Activated T-helper 1 cell treated with anti-CD3 and anti-CD28 coated beads, Interleukin-12 subunit alpha, Interleukin-12 subunit beta, Interleukin-2, Interleukin-4 antibody, amounts not matched to agents 30 ng/mL and 10 ng/mL and 1 ng/mL, durations not matched to agents 14 hours and 24 hours and 36 hours (primary cell): ENCODE data around the gene PYDC2. TPM values are rescaled to one million over a fixed set of nuclear protein-coding genes. Genes with fewer than 3 reads are reported as not detected.

ENCODE experiments used
- DNase-seq: peaks from one replicate; pipeline ENCODE4 v3.0.0; 2021; ENCODE audit warnings: low spot score
- H3K27ac Mint-ChIP-seq: one replicate; pipeline ENCODE4 v1.8.0; 2021; ENCODE audit warnings: mild to moderate bottlenecking, mixed read lengths
- H3K27me3 Mint-ChIP-seq: one replicate; pipeline ENCODE4 v1.8.0; 2022; ENCODE audit warnings: mild to moderate bottlenecking, moderate library complexity, mixed read lengths; ENCODE audit not compliant: insufficient read depth
- H3K36me3 Mint-ChIP-seq: one replicate; pipeline ENCODE4 v1.8.0; 2021; ENCODE audit warnings: low read depth, mixed read lengths
- H3K4me1 Mint-ChIP-seq: one replicate; pipeline ENCODE4 v1.8.0; 2021; ENCODE audit warnings: low read depth, mixed read lengths
- H3K4me3 Mint-ChIP-seq: one replicate; pipeline ENCODE4 v1.8.0; 2021; ENCODE audit warnings: mild to moderate bottlenecking, moderate library complexity, mixed read lengths
- H3K9me3 Mint-ChIP-seq: one replicate; pipeline ENCODE4 v1.8.0; 2021; ENCODE audit warnings: mixed read lengths
- intact Hi-C: fragments of 100-400 bp; cut with micrococcal nuclease; formaldehyde crosslinking; loops from one replicate; pipeline ENCODE4 v1.15.1; 2024
- total RNA-seq: library from RNA; stranded (reverse); gene quantifications from 2 replicates; pipeline ENCODE4 v1.2.3, GENCODE V29; 2022

PYDC2 gene
- not detected in 2 replicates for total RNA-seq

DNA sequence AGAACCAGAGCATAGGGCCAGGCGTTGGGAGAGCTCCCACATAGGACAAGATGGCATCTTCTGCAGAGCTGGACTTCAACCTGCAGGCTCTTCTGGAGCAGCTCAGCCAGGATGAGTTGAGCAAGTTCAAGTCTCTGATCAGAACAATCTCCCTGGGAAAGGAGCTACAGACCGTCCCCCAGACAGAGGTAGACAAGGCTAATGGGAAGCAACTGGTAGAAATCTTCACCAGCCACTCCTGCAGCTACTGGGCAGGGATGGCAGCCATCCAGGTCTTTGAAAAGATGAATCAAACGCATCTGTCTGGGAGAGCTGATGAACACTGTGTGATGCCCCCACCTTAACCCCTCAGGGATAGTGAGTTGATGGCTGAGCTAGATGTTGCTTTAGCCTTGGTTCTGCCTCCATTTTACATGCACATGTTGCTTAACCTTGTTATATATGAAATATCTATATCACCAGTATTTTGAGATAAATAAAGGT lies at the start of gene PYDC2:
TSS of gene PYDC2 (plus strand) at position 51 of the 483 bp plus-strand sequence. CDS start at position 51, 0 bp downstream.
- no peaks in the 10 kb centered on the region for H3K27me3 Mint-ChIP-seq
- no peak within 1 kb of the TSS for H3K4me3 Mint-ChIP-seq
- no peak within 1 kb of the TSS for H3K27ac Mint-ChIP-seq
- DNase-seq = no peak
- no peaks in the 10 kb centered on the region for H3K36me3 Mint-ChIP-seq
- intact Hi-C loops = no loop called here
- H3K4me1 Mint-ChIP-seq = no peaks in the 10 kb centered on the region
- H3K9me3 Mint-ChIP-seq = no peaks in the 10 kb centered on the region

DNA sequence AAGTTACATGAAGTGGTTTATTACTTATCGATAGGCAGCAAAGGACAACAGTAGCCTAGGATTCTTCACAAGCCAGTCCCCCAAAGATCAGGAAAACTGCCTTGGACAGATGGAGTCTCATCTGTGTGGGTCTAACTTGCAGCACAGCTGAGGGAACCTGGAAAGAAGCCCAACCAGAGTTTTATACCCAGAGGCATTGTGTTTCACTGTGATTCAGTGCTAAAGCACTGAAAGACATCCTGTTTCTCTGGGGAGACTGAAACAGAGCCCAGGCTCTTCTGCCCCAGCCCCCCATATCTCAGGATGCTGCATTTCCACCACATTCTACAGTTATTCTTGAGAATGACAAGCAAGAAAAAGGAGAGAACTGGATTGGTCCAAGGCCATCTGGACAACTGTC lies 48.2 kb upstream of the PYDC2 start:
- H3K9me3 Mint-ChIP-seq = peaks cover 6% of the 10 kb centered on the region
- H3K27me3 Mint-ChIP-seq = peaks cover 3% of the 10 kb centered on the region
- H3K36me3 Mint-ChIP-seq = no peaks in the 10 kb centered on the region
- no peaks in the 10 kb centered on the region for H3K4me1 Mint-ChIP-seq
- DNase-seq = no peak
- H3K27ac Mint-ChIP-seq = no peak overlapping the region
- intact Hi-C loops = no loop called here
- no peak overlapping the region for H3K4me3 Mint-ChIP-seq

DNA sequence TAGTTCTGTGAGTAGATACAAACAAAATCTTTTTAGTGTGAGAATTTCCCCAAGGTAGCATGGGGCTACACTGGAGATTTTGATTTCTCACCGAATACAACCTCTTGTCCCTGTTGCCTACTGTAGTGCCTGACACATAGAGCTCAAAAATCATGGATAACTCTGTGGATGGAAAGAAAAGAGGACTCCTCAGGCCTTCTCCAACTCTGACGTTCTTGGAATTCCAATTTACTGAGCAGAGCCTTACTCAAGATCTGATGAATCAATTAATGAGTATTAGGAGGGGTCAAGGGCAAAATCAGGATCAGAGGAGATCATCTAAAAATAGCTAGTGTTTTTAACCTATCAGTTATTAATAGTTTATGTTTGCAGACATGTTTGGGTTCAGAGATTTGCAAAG lies 46.7 kb upstream of the PYDC2 start:
- no peak for DNase-seq
- H3K27ac Mint-ChIP-seq = no peak overlapping the region
- peaks cover 6% of the 10 kb centered on the region for H3K9me3 Mint-ChIP-seq
- H3K4me1 Mint-ChIP-seq = no peaks in the 10 kb centered on the region
- no peaks in the 10 kb centered on the region for H3K36me3 Mint-ChIP-seq
- H3K4me3 Mint-ChIP-seq = no peak overlapping the region
- intact Hi-C loops = no loop called here
- H3K27me3 Mint-ChIP-seq = peaks cover 3% of the 10 kb centered on the region

DNA sequence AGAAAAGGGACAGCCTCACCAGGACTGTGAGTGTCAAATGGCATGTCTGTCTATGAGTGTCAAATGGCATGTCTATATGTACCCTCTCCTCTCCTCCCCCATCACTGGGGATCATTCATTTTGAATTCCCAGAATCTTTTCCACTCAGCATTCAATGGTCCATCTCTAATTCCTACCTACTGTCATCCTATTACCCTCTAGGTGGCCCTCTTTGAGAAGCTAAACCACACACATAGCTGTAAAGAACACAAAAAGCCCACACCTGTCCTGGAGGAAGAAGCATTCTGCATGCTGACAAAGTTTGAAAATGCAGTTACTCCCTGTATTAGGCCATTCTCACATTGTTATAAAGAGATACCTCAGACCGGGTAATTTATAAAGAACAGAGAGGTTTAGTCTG lies 46.2 kb upstream of the PYDC2 start:
- H3K27me3 Mint-ChIP-seq = peaks cover 3% of the 10 kb centered on the region
- no peak for DNase-seq
- no peak overlapping the region for H3K27ac Mint-ChIP-seq
- no peak overlapping the region for H3K4me3 Mint-ChIP-seq
- H3K9me3 Mint-ChIP-seq = peaks cover 4% of the 10 kb centered on the region
- H3K36me3 Mint-ChIP-seq = no peaks in the 10 kb centered on the region
- H3K4me1 Mint-ChIP-seq = no peaks in the 10 kb centered on the region
- intact Hi-C loops = no loop called here

DNA sequence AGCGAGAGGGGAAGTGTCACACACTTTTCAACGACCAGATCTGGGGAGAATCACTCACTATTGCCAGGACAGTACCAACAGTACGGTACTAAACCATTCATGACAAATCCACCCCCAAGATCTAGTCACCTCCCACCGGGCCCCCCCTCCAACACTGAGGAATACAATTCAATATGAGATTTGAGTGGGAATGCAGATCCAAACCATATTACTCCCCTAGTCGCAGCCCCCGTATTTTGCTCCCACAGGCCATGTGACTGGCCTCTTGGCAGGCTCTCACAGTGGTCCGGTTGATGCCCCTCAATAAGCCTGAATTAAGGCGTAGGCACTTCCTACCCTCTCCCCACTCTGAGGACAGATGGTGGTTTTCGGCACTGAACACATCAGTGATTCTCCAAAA lies 45.4 kb upstream of the PYDC2 start:
- Mint-ChIP-seq H3K4me1 (no peaks in the 10 kb centered on the region), H3K4me3 (no peak overlapping the region), H3K9me3 (no peaks in the 10 kb centered on the region), H3K27me3 (peaks cover 3% of the 10 kb centered on the region), H3K36me3 (no peaks in the 10 kb centered on the region), H3K27ac (no peak overlapping the region)
- intact Hi-C loops = no loop called here
- no peak for DNase-seq

DNA sequence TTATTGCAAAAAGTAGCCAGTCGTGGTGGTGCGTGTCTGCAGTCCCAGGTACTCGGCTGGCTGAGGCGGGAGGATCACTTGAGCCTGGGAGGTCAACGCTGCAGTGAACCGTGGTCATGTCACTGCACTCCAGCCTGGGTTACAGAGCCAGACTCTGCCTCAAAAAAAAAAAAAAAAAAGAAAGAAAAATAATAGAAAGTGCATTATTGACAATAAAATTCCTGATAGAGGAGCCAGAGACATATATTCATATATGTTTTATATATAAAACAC lies 43.6 kb upstream of the PYDC2 start:
- Mint-ChIP-seq H3K9me3 (no peaks in the 10 kb centered on the region), H3K4me1 (no peaks in the 10 kb centered on the region), H3K36me3 (no peaks in the 10 kb centered on the region), H3K27me3 (no peaks in the 10 kb centered on the region), H3K27ac (no peak overlapping the region), H3K4me3 (no peak overlapping the region)
- DNase-seq = no peak
- intact Hi-C loops = no loop called here

DNA sequence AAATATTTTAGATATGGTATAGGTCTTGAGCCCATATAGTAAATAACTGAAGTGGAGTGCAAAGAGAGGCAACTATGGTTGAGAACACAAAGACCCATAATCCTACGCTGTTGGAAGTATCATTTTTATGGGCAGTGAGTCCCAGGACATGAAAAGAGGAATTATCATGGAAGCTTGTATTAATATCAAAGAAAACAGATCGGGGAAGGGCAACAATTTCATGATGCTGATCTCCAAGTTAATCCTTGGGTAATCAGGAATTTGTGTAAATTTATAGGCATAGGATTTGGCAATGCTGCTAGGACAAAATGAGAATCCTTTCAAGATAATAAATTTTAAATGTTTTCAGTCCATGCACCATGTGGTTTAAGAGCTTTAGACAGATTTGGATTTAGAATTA lies 40.2 kb upstream of the PYDC2 start:
- no peaks in the 10 kb centered on the region for H3K36me3 Mint-ChIP-seq
- no peak overlapping the region for H3K4me3 Mint-ChIP-seq
- H3K4me1 Mint-ChIP-seq = no peaks in the 10 kb centered on the region
- no peaks in the 10 kb centered on the region for H3K27me3 Mint-ChIP-seq
- DNase-seq = no peak
- intact Hi-C loops = no loop called here
- no peaks in the 10 kb centered on the region for H3K9me3 Mint-ChIP-seq
- no peak overlapping the region for H3K27ac Mint-ChIP-seq

DNA sequence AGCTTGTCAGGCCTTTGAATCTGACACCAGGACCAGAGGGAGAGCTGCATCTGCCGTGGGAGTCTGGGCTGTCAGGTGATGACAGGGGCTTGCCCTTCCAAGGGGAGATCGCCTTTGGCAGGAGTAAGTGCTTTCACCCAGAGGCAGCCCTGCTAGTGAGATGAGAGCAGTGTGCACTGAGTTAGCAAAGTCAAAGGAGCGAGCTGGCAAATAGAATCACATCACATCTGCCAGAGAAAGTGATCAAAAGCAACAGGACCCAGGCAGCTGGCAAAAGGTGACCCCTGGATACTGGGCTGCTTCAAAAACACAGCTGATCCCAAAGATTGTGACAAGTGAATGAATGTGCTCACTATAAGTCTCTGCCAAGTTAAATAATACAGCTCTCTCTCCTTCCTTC lies 36.1 kb upstream of the PYDC2 start:
- intact Hi-C loops = no loop called here
- Mint-ChIP-seq H3K4me1 (no peaks in the 10 kb centered on the region), H3K27me3 (no peaks in the 10 kb centered on the region)

DNA sequence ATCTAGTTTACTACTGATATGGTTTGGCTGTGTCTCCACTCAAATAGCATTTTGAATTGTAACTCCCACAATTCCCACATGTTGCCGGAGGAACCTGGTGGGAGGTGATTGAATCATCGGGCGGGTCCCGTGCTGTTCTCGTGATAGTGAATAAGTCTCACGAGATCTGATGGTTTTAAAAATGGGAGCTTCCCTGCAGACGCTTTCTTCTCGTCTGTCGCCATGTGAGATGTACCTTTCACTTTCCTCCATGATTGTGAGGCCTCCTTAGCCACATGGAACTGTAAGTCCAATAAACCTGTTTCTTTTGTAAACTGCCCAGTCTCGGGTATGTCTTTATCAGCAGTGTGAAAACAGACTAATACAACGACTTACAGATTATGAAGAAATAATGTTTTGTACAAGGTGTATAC lies 35.6 kb upstream of the PYDC2 start:
- Mint-ChIP-seq H3K4me3 (no peak overlapping the region), H3K9me3 (no peaks in the 10 kb centered on the region), H3K36me3 (no peaks in the 10 kb centered on the region), H3K4me1 (no peaks in the 10 kb centered on the region), H3K27me3 (no peaks in the 10 kb centered on the region), H3K27ac (no peak overlapping the region)
- intact Hi-C loops = no loop called here
- DNase-seq = no peak

More for the DNA sequence above, 36.1 kb upstream of the PYDC2 start:
- Mint-ChIP-seq H3K27ac (no peak overlapping the region), H3K9me3 (no peaks in the 10 kb centered on the region), H3K36me3 (no peaks in the 10 kb centered on the region), H3K4me3 (no peak overlapping the region)
- DNase-seq = no peak

DNA sequence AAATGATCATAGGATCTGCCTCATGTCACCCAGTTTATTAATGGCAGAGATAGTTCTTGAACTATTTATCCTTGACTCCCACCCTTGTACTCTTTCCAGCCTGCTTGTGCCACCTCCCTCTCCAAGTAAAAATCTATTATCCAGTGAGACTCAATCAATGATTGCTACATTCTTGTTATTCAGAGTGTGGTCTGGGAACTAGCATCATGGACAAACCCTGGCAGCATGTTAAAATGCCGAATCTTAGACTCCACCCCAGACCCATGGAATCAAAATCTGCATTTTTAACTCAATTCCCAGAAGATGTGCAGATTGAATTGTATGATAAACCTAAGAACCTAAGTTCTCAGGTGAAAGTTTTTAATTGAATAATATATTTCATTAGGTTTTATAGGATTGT lies 34.7 kb upstream of the PYDC2 start:
- H3K36me3 Mint-ChIP-seq = no peaks in the 10 kb centered on the region
- H3K4me3 Mint-ChIP-seq = no peak overlapping the region
- intact Hi-C loops = no loop called here
- H3K4me1 Mint-ChIP-seq = no peaks in the 10 kb centered on the region
- no peaks in the 10 kb centered on the region for H3K27me3 Mint-ChIP-seq
- H3K9me3 Mint-ChIP-seq = no peaks in the 10 kb centered on the region
- no peak overlapping the region for H3K27ac Mint-ChIP-seq
- no peak for DNase-seq

DNA sequence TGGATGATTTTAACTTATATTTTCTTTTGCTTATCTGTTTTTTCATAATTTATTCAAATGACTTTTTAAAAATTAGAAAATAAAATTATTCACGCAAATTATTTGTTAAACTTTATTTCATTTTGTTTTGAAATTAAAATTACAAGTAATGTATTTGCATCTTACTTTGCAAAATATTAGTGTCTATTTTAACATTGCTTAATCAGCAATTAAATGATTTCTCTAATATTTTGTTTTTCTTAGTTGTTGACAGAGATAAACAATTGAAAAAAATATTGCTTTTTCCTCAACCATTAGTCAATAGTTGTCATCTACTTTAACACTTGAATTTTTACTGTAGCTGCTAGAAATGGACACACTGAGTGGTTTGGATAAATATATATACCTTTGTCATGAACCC lies 32.8 kb upstream of the PYDC2 start:
- Mint-ChIP-seq H3K9me3 (no peaks in the 10 kb centered on the region), H3K27me3 (no peaks in the 10 kb centered on the region), H3K27ac (no peak overlapping the region), H3K36me3 (no peaks in the 10 kb centered on the region), H3K4me1 (no peaks in the 10 kb centered on the region), H3K4me3 (no peak overlapping the region)
- DNase-seq = no peak
- intact Hi-C loops = no loop called here

DNA sequence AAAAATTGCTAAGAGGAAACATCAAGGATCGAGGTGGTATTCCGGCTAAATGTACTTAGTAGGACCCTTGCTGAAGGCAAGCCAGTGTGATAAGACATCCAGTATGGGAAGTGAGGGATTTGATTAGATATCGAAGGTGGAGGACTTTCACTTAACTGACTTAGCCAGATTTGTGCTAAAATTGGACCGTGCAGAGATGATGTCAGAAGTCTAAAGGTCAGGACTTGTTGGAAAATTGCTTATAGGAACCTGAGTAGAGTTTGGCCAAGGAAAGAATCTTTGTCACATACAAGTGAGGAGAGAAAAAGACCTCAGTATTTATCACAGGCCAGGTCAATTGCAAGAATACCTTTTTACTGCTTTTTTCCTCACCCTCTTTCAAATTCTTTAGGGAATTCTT lies 30.9 kb upstream of the PYDC2 start:
- Mint-ChIP-seq H3K9me3 (no peaks in the 10 kb centered on the region), H3K27ac (no peak overlapping the region), H3K4me1 (no peaks in the 10 kb centered on the region), H3K36me3 (no peaks in the 10 kb centered on the region), H3K27me3 (peaks cover 2% of the 10 kb centered on the region), H3K4me3 (no peak overlapping the region)
- intact Hi-C loops = no loop called here
- no peak for DNase-seq

DNA sequence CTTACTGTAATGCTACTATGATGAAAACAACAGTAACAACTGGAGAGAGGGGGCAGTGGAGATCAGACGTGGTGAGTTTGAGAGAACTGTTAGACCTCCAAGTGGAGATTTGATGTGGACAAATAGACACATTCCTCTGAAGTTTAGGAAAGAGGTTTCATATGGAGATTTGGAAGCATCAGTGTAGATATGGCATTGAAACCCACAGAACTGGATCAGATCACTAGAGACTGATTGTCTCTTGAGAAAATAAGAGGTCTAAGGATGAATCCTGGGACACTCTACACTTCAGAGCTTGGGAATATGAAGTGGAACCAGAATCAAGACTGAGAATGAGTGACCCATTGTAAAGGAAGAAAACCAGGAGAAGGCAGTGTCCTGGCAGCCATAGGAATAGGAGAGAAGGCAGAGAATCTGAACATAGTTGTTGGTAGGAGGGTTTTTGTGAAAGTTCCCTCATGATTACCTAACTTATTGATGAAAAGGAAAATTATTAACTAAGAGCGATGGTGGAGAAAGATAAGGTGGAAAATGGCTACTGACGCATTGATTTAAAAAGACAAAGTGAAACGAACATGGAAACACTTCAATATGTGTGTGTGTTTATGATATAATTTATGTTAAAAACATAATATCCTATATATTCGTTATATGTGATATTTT lies 29.7 kb upstream of the PYDC2 start:
- no peaks in the 10 kb centered on the region for H3K9me3 Mint-ChIP-seq
- DNase-seq = no peak
- no peaks in the 10 kb centered on the region for H3K4me1 Mint-ChIP-seq
- H3K36me3 Mint-ChIP-seq = no peaks in the 10 kb centered on the region
- H3K27ac Mint-ChIP-seq = no peak overlapping the region
- peaks cover 2% of the 10 kb centered on the region for H3K27me3 Mint-ChIP-seq
- intact Hi-C loops = no loop called here
- no peak overlapping the region for H3K4me3 Mint-ChIP-seq

DNA sequence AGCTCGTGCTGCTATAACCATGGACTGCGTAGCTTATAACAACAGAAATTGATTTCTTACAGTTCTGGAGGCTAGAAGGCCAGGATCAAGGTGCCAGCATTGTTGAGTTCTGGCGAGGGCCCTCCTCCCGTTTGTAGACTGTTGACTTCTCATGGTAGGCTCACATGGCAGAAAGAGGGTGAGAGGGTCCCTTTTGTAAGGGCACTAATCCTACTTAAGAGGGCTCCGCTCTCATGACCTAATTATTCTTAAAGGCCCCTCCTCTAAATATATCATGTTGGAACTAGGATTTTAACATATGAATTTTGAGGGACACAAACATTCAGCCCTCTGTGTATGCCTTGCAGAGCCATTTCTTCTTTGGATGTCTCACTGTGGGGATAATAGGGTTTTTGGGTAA lies 28.8 kb upstream of the PYDC2 start:
- Mint-ChIP-seq H3K9me3 (no peaks in the 10 kb centered on the region), H3K4me1 (no peaks in the 10 kb centered on the region), H3K27me3 (peaks cover 2% of the 10 kb centered on the region), H3K4me3 (no peak overlapping the region), H3K27ac (no peak overlapping the region), H3K36me3 (no peaks in the 10 kb centered on the region)
- no peak for DNase-seq
- intact Hi-C loops = no loop called here
